Ureter (tissue), 1 donor: ENCODE data around the gene ARSB. TPM values are rescaled to one million over a fixed set of nuclear protein-coding genes. Genes with fewer than 3 reads are reported as not detected.

Experiments
- total RNA-seq: library from RNA; stranded (reverse); gene quantifications from one replicate; pipeline ENCODE4 v1.2.4, GENCODE V29; 2023
- donor health status: DM: yes; HTN: yes; CAD: no.

ARSB gene
- total RNA-seq, 1 donor from 2014 or later, result 9.9 TPM

Other genes with a start within 250 kb of the ARSB start
- gene DMGDH, start 84.4 kb upstream of the ARSB start, total RNA-seq, result 3.8 TPM
- gene BHMT2, start 84.5 kb upstream of the ARSB start, total RNA-seq, result 18.3 TPM
- gene BHMT, start 126.5 kb upstream of the ARSB start, total RNA-seq, result 8.7 TPM